Suprapubic skin (tissue), 3 donors: ENCODE measurements around the gene FLNB.

Experiments used
- CTCF ChIP-seq, 2 donors: fragments of 200-600 bp in 1 of 2; fragments of 450-650 bp in 1 of 2; sonication (generic) in 1 of 2; IDR thresholded peaks; one replicate each; pipeline ENCODE4 v1.5.1; 2016 to 2019; ENCODE audit warnings: antibody characterized with exemption in 2 of 2, mild to moderate bottlenecking in 1 of 2, moderate library complexity in 1 of 2
- EP300 ChIP-seq: sonication (generic); formaldehyde crosslinking; IDR thresholded peaks from one replicate; pipeline ENCODE4 v1.6.1; 2017; ENCODE audit warnings: antibody characterized with exemption
- POLR2A ChIP-seq, 2 donors: fragments of 450-650 bp; IDR thresholded peaks; one replicate each; pipeline ENCODE4 v1.6.1; 2017; ENCODE audit warnings: antibody characterized with exemption in 2 of 2, mild to moderate bottlenecking in 2 of 2, moderate library complexity in 2 of 2

- TF ChIP-seq CTCF (IDR thresholded peaks at IDR 0.05) (no peak), POLR2A (IDR thresholded peaks at IDR 0.05) (no peak), EP300 (no peak)
Observed at GRCh38 chr3:58163234-58163633, 155.0 kb downstream of the FLNB start.
